ENCODE measurements around the gene PLA2G2D.

- TF ChIP-seq CTCF (IDR thresholded peaks at IDR 0.05; ENCODE audit: poor library complexity), result no peak
- no peak for TF ChIP-seq EZH2 (IDR thresholded peaks at IDR 0.05; ENCODE audit: borderline replicate concordance)
Observed at GRCh38 chr1:20075345-20075744, 44.0 kb downstream of the PLA2G2D start.
